Progenitor cell of endocrine pancreas (in vitro differentiated cells): ENCODE data around the gene SIDT1. TPM values are rescaled to one million over a fixed set of nuclear protein-coding genes. Genes with fewer than 3 reads are reported as not detected.

ENCODE experiments used
- DNase-seq: peaks from one replicate; pipeline ENCODE4 v3.0.0; 2021; ENCODE audit warnings: low spot score; ENCODE audit not compliant: unreplicated experiment
- H3K27ac Mint-ChIP-seq: 2 replicates; pipeline ENCODE4 v1.8.0; 2021; ENCODE audit warnings: mild to moderate bottlenecking, moderate library complexity, mixed read lengths
- H3K27me3 Mint-ChIP-seq: 2 replicates; pipeline ENCODE4 v1.8.0; 2021; ENCODE audit warnings: mixed read lengths
- H3K36me3 Mint-ChIP-seq: 2 replicates; pipeline ENCODE4 v1.8.0; 2022; ENCODE audit warnings: mixed read lengths; ENCODE audit not compliant: insufficient read depth
- H3K4me1 Mint-ChIP-seq: 2 replicates; pipeline ENCODE4 v1.8.0; 2021; ENCODE audit warnings: low read depth, mixed read lengths
- H3K4me3 Mint-ChIP-seq: 2 replicates; pipeline ENCODE4 v1.8.0; 2021; ENCODE audit warnings: low read depth, mild to moderate bottlenecking, moderate library complexity, mixed read lengths
- H3K9me3 Mint-ChIP-seq: 2 replicates; pipeline ENCODE4 v1.8.0; 2021; ENCODE audit warnings: low read depth, mixed read lengths
- CTCF ChIP-seq: fragments of 200-600 bp; sonication (generic); IDR thresholded peaks from one replicate; pipeline ENCODE4 v1.5.0; 2021; ENCODE audit warnings: antibody characterized with exemption, mild to moderate bottlenecking; ENCODE audit not compliant: unreplicated experiment
- microRNA-seq: library from miRNA; unstranded; fragments of <30 nt; microRNA quantifications from one replicate; pipeline ENCODE4 v1.1.0, GENCODE V29; 2020; ENCODE audit warnings: borderline number of aligned reads; ENCODE audit not compliant: unreplicated experiment
- total RNA-seq: library from RNA; stranded (reverse); gene quantifications from 2 replicates; pipeline ENCODE4 v1.2.1, GENCODE V29; 2021

SIDT1 gene
- total RNA-seq, 1 donor from 2014 or later: not detected

- DNase-seq: no peak
Observed at GRCh38 chr3:113677737-113678136, 145.4 kb downstream of the SIDT1 start.

GRCh38 chr3:113678773-113679172 lies 146.4 kb downstream of the SIDT1 start:
- Mint-ChIP-seq H3K4me1 (peaks cover 8% of the 10 kb centered on the region), H3K36me3 (peaks cover 24% of the 10 kb centered on the region), H3K9me3 (peaks cover 15% of the 10 kb centered on the region), H3K4me3 (no peak overlapping the region), H3K27ac (no peak overlapping the region), H3K27me3 (no peaks in the 10 kb centered on the region)
- no peak for TF ChIP-seq CTCF
- DNase-seq: no peak

More at GRCh38 chr3:113677737-113678136, 145.4 kb downstream of the SIDT1 start:
- no peak for TF ChIP-seq CTCF
- Mint-ChIP-seq H3K9me3 (peaks cover 11% of the 10 kb centered on the region), H3K27ac (no peak overlapping the region), H3K27me3 (no peaks in the 10 kb centered on the region), H3K4me1 (peaks cover 8% of the 10 kb centered on the region), H3K36me3 (peaks cover 21% of the 10 kb centered on the region), H3K4me3 (no peak overlapping the region)

Small RNA genes within 50 kb of the gene (microRNA-seq; reads per million reads assigned to microRNA genes)
- gene MIR4446: not detected

Other genes with a start within 250 kb of the SIDT1 start
- gene CFAP44, start 91.1 kb upstream of the SIDT1 start, total RNA-seq: 16.4 and 17.0 TPM in 2 replicates
- 32.9 and 33.2 TPM in 2 replicates for gene SPICE1, start 17.4 kb upstream of the SIDT1 start, total RNA-seq
- gene USF3, start 164.1 kb downstream of the SIDT1 start, total RNA-seq: 20.8 and 22.3 TPM in 2 replicates
- gene NAA50, start 213.7 kb downstream of the SIDT1 start, total RNA-seq: 99.2 and 110 TPM in 2 replicates
- gene ATP6V1A, start 214.5 kb downstream of the SIDT1 start, total RNA-seq: 70.1 and 71.0 TPM in 2 replicates